GM19455 (cell line): ENCODE data around the gene WBP11.

Source experiments
- ATAC-seq: cut with Tn5 transposase; IDR thresholded peaks from one replicate; pipeline ENCODE4 v1.9.1; 2021; ENCODE audit not compliant: unreplicated experiment

WBP11 gene

DNA sequence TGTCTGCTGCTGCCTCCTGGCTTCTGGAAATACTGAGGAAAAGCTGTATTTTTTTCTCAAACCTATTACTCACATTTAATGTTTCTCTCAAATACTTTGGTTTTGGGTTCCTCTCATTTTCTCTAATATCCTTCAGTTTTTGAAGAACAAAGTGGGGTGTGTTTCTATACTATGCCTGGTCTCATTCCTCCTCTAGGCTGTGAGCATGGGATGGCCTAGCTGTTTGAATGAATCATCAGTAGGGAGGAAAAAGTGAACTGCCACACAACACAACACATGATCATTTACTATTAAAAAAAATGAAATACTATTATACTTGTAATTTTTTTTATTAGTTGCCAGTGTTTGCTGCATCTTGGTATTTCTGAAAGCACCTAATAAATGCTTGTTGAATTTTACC, 22.0 kb upstream of the WBP11 start:
- no peak for ATAC-seq

DNA sequence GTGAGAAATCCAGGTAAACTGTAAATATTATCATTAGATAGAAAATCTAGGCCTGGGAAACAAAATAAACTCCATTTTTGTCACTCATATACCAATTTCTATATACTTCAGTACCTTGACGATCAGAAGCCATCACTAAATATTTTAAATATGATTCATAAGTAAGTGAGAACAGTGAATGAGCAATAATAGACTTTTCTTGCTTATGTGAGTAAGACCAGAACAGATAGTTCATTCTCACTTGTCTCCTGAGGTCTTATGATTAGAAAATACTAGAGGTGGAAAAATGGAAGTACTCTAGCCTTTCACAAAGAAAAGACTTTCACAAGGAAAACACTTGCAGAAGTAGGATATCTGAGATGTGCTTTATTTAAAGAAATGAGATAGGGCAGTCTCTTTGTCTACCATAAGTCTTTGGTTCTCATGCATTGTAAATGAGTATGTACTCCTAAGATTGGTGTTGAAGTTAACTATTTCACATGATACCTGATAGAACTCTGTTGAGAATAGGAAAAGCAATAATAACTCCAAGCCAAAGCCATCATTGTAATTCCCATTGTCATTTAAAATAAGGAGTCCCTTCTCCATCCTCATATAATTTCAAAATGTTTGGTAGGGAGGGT, 20.8 kb upstream of the WBP11 start:
- no peak for ATAC-seq

DNA sequence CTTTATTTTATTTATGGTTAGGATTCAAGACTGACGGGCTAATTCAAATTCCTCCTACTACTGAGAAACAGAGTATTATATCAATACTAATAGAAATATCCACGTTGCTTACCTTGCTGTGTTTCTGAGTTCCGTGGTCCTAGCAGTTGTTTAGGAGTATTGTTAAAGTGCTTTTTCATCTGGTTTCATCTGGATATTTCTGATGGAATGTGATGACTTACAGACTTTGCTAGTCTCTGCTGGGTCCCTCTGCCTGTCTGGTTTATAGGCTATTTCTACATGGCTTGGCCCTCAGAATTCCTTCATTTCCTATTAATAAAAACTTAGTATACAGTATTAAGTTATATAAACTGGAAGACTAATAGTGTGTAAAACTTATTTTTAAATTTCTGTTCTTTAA, 10.7 kb upstream of the WBP11 start, which contains the start of gene SMCO3:
SMCO3 (minus strand) TSS at position 169 of the 400 bp plus-strand sequence. CDS start 7,502 bp downstream, outside the sequence.
- no peak for ATAC-seq

DNA sequence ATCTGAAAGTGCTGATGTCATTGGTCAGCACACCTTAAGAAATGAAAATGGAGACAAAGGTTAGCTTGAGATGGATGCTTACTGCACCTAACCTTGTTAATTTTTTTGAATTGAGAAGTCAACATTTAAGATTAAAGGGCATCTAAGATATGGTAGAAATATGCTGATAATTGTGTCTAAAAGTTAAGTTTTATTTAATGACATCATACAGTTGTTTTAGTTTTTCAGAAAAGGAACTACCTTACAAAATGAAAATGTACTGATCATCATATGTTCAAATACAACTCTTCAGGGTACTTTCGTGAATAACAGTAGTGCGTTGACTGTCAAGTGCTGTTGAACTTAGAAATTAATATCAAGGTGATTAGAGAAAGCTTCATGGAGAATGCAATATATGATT, 8.2 kb upstream of the WBP11 start:
- ATAC-seq, result no peak

DNA sequence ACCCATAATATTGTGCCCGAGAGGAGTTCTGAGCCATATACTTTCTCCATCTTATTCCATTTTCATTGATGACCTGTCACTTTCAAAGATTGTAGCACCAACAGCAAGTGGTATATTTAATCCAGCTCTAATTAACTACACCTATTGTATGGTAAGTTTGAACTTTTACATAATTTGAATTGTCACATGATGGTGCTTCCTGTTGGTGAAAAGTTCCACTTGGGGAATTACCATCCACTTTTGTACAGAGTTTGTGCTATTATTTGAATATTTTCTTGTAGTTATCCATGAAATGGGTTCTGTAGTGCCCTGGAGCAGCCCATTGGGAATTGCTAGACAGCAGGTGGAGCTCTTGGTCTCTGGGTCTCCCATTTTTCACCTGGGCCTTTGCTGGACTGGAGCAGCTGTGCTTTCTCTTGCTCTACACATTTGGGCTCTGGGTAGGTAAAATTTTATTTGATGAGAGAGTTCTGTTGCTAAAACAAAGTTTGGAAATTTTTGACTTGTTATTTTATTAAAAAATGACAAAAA, 7.7 kb upstream of the WBP11 start:
- no peak for ATAC-seq

DNA sequence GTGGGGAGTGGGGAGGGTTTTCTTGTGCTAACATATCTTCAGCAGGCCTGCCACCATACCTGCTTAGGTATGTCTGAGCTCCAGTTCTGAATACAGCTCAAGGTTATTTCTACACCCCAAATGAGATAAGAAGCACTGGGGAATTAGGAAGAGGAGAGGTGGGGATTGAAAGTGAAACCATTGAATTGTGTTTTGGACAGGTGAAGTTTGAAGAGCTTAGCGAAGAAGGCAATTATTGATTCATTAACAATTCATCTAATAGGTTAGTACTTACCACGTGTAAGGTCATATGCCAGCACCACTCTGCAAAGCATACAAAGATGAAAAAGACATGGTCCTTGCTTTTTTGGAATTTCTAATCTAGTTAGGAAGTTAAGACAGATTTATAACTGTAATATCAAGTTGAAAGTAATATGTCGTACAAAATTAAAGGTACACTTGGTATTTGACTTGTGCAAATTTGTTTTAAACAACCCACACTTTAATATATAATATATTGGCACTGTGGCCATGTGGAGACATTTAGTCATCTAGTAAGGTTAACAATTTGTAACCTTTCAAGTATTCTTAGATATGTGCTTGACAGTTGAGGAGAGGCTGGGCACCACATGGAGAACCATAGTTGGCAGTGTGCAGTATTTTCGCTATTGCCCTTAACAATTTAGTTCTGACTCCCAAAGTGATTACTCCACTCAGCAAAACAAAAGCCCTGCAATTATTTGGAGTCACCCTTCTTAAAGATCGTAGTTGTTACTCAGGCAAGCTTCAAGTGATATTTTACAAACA, 7.1 kb upstream of the WBP11 start:
- ATAC-seq, result no peak

DNA sequence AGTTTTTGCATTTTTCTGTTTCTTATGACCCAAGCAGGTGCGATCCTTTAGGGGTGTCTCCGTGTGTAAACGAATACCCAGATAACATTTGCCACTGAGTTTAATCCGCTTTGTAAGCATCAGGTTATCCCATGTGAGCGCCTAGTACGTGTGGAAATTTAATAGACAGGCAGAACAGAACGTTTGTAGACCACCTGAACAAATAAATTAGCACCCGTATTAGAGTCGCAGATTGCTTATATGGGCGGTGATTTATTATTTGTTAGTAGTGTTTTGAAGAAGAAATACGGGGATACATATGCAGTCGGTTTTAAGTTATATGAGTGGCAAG, 517 bp upstream of the WBP11 start:
- peak; percentile 21 for ATAC-seq

DNA sequence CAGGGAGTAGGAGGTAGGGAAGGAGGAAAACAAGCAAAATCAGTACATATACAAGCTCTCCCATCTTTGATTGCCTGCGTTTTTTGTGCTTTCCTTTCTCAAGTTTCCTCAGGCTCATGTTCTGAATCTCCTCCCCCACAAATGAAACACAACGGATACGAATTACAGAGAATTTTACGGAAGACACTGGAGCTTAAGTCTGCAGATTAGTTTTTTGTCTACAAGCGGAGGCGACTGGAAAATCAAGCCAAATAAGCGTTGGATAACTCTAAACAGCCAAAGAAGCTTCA, 612 bp downstream of the WBP11 start:
- ATAC-seq, result no peak

DNA sequence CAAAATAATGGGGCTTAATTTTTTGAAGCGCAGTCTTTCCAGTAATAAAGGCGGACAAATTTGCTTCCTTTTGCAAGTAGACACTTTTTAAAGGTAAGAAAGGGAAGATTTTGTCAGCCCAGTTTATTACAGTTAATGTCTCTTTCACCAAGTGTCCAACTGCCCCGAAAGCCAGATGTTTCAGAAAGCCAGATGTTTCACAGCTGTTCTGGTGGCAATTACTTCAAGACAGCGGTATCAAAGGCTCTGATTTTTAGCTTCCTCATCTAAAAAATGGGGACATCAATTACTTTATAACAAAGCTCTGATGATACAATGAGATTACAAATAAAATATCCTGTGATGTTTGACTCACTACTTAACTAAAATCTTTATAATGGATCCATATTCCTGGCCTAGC, 1.0 kb downstream of the WBP11 start:
- ATAC-seq, result no peak

DNA sequence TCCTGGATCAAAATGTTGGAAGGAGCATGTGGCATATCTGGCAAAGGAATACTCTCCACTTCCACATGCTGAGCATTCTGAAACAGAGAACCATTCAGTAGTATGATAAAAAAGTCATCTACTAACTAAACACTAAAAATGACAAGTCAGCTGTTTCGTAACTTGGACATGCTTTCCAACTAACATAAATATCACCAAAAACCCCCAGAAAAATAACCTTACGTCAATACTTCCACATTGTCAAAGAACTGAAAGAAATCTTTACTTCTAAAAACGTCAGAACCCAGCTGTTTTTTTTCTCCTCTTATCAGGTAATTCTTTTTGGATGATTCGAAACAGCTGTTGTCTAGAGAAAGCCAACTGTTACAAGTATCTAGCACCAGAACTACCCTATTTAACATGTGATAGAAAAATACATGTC, 8.2 kb downstream of the WBP11 start:
- no peak for ATAC-seq

DNA sequence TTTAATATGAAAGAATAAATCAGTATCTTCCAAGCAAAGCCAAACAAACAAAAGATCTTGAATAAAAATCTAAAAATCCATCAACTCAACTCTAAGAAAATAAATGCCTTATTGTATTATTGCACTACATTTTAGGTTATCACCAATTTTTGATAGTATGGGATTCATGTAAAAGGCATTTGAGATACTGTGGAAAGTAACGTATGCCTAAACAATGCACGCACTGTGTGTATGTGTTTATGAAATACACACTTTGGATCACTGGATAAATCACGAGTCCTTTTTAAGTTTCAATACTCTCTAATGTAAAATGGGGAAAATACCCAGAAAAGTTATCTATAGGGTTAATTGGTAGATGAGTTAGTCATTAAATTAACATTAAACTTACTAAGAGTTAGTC, 17.7 kb downstream of the WBP11 start:
- ATAC-seq, result no peak

DNA sequence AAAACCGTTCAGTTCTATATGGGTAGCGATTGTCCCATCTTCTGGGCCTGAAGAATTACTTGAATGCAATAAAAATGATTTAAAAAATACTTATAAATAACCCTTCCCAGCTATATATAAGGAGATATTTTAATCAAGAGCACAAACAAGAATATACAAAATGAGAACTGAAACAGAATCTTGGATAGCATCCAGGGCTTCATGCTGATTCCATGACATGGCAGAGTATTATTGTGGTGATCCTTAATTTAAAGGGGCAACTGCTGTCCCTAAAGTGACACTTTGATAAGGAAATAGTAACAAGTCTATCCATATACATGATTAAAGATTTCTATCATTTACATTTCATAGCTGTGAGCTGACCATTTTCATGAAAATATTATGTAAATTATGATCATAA, 18.8 kb downstream of the WBP11 start:
- no peak for ATAC-seq

DNA sequence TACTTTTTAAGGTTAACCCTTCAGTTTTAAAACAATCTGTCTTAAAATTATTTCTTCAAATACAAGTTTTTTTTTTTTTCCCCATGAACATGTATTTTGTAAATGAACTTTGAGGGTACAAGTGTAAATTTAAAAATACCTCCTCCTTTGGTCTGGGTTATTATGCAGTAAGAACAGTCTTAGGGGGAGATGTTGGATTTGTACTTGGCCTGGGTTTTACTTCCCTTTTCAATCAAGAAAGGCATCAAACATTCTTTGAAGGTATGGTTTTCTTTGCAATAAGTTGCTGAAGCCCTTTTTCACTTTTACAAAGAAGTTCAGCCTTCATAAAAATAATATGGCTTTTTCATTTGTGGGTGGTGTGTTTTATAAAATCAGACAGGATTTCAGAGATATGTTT, 20.5 kb downstream of the WBP11 start:
- ATAC-seq, result no peak

DNA sequence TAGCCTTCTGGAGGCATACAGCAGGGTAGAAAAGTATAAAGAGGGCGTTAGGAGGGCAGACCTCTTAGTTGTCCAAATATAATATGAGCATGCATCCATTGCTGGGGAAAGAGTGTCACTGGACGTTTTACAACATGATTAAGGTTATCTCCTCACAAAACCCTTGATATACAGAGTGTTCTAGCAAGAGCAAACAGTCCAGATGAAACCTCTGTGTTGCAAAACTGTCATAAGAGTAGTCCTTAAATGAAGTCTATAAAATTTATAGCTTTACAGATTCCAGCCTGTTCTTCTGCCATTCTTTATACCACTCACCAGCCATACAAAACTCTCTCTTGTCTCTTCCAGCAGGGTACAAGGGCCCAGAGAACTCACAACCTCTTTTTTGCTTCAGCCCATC, 21.7 kb downstream of the WBP11 start:
- no peak for ATAC-seq

DNA sequence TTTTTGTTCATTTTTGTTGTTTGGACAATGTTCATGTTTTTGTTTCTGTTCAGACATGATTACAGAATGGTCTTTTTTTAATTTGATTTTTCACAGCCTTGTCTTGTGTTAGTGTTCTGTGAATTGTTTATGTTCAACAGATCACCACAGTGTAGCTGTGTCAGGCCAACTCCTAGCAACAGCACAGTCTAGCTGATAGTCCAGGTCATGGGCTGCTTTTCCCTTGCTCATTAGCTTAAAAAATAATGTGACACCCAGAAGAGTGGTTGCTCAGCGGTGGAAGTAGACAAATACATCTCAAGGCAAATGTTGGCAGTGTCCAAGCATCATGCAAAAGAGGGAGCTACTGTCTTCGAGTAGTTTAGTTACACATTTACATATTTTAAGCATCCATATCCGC, 22.4 kb downstream of the WBP11 start:
- ATAC-seq, result no peak

DNA sequence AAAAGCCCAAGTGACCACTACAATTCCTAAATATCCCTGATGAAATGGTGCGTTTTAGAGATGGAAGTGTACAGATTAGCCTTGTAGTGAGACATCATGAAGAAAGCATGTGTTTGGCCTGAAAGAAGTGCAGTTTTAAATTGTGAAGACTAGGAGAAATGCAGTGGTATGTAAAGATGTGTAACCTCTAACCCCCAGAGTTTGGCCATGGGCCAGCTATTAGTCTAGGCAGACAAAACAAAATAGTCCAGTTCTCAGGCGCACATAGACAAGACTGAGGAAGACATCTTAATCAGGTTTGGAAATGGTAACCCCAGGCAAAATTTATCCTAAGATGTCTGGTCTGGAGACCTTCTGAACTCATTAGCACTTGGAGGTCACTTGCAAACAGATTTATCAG, 23.4 kb downstream of the WBP11 start:
- no peak for ATAC-seq

DNA sequence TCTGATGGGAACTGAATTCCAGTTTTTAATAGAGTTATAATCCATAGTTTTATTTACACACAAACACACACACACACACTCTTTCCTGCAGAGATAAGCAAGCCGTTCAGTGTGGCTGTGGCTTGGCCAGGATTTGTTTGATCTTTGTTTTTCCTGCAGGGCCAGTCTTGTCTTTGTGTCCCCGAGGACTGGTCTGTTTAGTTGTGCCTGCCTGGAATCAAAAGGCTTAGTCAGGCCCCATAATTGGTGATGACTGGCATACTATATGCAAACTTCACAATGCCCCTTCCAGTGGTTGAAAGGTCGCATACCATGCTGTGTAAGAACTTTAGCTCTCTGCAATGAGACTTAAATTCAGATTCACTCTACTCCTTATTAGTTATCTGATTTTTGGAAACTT, 26.0 kb downstream of the WBP11 start:
- ATAC-seq, result no peak

DNA sequence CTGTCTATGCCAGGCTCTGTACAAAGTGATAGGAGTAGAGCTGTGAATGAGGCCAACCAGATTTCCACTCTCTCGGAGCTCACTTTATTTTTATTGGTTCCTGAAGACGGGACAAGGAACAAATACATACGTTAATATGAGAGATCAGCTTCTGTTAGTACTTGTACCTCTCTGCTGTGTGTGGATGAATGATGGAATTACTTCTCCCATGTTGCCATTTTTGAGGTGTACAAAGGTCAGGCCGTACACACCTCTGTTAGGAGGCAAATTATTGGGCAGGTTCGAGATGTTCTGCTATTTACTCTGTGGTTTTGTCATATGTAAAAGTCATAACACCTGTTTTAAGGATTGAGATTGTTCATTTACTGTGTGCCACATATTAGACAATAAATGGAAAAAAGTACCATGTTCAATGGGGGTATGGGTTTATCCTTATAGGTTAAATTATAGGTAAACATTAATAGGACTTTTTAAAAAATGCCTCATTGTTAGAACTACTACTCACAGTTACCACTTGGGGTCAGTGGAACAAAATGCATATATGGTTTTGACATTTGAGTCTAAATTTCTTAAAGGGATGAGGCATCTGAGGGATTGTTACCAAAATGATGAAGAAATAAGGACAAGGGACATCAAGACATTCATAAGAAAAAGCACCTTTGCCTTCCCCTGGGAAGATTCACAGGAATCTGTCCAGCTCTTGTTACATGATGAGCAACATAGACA, 26.9 kb downstream of the WBP11 start:
- ATAC-seq, result no peak

DNA sequence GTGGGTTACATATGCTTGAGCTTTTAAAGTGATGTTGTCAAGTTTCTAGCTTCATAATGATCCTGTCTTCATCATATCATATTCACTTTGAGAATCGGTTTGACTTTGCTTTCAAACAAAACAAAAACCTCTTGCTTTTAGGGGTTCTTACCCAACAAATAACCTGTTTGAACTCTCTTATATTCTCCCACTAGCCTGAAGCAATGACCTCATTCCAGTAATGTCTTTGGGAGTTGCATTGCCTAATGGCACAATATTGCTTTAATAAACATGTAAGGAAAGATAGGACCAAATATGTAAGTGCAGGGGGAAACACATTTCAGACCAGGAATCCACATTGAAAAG, 27.7 kb downstream of the WBP11 start:
- ATAC-seq, result no peak

DNA sequence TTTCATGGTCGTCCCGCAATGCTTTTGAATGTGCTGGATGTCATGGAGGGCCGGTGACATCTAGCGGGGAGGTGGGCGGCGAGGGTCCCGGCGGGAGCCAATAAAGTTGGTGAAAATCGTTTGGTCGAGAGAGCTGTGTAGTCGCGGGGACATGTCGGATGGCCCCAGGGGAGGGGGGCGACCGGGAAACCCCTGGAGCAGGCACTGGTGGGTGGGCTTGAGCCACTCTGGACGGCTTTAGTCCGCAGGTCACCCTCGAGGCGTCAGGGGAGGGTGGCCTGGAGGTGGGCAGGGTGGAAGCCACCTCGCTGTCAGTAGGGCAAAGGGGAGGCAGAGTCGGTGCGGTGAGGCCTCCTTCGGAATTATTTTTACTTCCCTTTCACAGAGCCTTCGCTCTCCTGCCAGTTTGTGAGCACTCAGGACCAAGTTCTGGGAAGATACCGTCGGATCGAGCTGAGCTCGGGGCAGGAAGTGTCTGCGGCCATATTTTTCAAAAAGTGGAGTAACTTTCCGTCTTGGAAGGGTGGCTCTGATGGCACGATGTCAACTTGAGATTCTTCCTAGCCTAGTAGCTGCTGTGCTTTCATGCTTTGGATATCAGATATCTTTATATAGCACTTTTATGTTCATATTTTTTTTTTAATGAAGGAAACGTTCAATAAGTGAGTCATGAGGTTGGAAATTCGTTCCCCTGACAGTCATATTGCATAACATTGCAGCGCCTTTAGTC, 28.2 kb downstream of the WBP11 start:
- ATAC-seq, result no peak

DNA sequence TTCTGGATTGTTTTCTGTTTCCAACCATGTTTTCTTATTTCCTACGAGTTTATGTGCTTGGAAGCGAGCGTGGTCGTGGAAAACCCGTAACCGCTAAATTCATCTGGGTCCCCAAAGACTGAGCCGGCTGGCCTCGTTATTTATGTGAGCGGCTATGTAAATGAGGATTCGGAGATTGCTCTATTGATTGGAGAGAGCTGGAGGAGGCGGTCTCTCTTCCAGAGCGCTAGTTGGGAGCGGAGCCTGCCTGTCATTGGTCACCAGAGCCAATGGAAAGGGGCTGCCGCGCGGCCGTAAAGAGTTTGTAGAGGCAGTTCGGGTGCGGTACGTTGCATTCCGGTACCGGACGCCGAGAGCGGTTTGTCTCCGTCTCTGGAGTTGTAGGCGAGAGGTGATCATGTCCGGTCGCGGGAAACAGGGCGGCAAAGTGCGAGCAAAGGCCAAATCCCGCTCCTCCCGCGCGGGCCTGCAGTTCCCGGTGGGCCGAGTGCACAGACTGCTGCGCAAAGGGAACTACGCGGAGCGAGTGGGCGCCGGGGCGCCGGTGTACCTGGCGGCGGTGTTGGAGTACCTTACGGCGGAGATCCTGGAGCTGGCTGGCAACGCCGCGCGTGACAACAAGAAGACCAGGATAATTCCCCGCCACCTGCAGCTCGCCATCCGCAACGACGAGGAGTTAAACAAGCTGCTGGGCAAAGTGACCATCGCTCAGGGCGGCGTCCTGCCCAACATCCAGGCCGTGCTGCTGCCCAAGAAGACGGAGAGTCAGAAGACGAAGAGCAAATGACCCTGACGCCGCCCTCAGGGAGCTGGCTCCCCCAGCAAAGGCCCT, 29.0 kb downstream of the WBP11 start:
- peak; percentile 52 for ATAC-seq
